Measurements from ENCODE around the gene GP1BA.
A peak's percentile ranks its signal among the peaks of the same experiment; 100 is the strongest.

The GP1BA gene

DNA sequence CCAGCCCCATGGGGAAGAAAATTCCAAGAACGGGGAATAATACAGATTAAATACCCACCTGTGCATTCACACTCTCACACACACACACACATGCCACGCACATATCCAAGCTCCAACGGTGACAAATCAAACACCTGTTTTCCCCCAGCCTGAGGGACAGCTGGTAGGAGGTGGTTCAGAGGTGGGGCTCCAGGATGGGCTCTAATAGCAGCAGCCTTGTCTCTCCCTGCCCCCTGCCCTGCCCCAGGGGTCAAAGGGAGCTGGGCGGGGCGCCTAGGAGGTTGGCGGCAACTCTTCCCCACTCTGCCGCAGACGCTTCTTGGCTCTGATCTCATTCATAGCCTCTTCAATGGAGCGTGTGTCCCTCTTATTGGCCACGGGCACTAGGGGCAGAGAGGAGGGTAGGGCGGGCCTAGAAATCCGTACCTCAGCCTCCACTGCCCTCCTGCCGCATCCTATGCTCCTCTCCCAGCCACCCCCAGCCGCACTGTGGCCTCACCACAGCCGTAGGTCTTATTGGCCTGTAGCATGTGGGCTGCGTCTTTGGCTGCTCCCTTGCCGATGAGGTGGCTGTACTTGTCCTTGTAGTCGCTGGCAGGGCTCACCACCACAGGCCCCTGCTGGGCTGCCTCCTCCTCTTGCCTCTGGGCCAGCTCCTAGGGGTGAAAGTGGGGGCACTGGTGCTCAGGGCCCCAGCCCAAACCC is 27.3 kb downstream of the GP1BA start:
- FAIRE-seq (no peak), DNase-seq (ENCODE audit: insufficient read length) (no peak)

DNA sequence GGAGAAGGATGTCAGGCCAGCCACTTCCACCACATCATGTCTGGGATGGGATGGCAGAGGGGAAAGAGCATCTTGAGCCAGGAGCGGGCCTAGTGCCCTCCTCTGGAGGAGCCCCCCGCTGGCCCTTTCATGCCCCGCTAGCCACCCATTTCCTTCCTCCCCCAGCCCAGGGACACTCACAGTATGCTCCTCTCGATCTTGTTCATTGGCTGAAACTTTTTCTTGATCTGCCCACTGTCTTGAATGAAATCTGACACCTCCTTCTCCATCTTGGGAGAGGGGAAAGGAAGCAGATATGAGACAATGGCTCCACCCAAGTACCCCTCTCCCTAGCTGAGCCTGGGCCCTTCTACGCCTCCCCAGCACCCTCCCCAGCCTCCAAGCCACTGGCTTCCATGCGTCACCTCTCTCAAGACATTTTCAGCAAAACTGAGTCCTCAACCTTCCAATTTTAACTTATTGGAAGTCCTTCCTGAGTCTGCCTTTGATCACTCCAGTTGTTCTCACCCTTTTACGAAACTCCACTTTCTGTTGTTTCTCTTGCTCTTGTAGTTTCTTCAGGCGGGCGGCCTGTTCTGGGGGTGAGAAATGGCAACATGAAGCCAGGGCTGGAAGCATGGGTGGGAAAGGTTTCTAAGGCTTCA is 28.3 kb downstream of the GP1BA start:
- DNase-seq (ENCODE audit: insufficient read length) (no peak), FAIRE-seq (no peak)
- TF ChIP-seq POLR2A (IDR thresholded peaks at IDR 0.05; ENCODE audit: low read depth, low read length) (no peak), TAF1 (IDR thresholded peaks at IDR 0.05; ENCODE audit: borderline replicate concordance, low read depth, low read length) (no peak), POLR2AphosphoS5 (IDR thresholded peaks at IDR 0.05; ENCODE audit: low read depth, low read length) (no peak)

More for the DNA sequence above, 27.3 kb downstream of the GP1BA start:
- no peak for TF ChIP-seq POLR2A (IDR thresholded peaks at IDR 0.05; ENCODE audit: low read depth, low read length)
- no peak for TF ChIP-seq TAF1 (IDR thresholded peaks at IDR 0.05; ENCODE audit: borderline replicate concordance, low read depth, low read length)
- TF ChIP-seq POLR2AphosphoS5 (IDR thresholded peaks at IDR 0.05; ENCODE audit: low read depth, low read length) = no peak

DNA sequence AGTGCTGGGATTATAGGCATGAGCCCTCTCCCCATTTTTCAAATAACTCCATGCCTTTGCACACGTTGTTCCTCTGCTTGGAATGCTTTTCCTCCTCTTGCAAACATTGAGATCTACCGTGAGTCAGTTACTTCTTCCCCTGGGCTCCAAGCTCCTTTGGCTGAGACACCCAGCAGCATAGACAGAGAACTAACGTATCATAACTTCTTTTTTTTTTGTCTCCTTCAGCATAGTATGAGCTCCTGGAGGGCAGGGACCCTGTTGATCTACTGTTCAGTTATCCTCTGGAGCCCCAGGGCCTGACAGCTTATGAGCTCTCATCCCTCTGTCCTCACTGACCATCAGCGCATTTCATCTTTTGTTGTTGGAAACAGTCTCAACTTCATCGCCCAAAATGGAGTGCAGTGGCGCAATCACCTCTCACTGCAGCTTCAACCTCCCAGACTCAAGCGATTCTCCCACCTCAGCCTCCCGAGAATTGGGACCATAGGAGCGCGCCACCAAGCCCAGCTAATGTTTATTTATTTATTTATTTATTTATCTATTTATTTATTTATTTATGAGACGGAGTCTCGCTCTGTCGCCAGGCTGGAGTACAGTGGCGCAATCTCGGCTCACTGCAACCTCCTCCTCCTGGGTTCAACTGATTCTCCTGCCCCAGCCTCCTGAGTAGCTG is 33.4 kb downstream of the GP1BA start:
- TF ChIP-seq POLR2A (IDR thresholded peaks at IDR 0.05; ENCODE audit: low read depth, low read length) (no peak), TAF1 (IDR thresholded peaks at IDR 0.05; ENCODE audit: borderline replicate concordance, low read depth, low read length) (no peak), POLR2AphosphoS5 (IDR thresholded peaks at IDR 0.05; ENCODE audit: low read depth, low read length) (no peak)
- DNase-seq (ENCODE audit: insufficient read length) (no peak), FAIRE-seq (no peak)

DNA sequence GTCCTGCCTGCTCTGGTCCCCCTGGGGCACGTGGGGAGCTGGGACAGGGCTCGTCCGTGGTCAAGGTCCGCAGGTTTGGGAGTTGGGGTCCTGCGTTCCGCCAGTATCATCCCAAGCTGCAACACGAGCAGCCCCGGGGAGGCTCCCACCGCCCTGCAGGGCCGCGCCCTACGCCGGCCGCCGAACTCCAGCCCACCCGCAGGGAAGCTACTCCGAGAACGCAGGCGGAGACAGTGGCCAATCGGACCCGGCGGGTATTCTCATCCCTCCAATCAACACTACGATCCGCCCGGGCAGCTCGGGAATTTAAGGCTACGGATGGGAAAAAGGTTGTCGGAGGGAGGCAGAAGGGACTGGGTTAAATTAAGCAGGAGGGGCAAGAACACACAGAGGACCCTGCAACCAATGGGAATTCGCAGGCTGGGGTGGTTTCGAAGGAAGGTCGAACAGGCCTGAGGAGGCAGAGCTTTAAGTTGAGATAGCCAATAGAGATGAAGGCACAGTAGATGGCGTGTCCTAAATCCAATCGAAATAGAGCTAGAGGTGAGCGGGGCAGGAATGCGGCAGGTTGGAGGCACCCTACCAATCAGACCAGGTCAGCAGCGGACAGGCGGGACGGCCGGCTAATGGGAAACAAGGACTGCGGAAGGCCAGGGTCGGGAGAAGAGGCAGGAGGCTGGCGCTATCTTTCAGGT is 34.9 kb downstream of the GP1BA start:
- no peak for FAIRE-seq
- no peak; the same call in 1 of the 2 replicates for TF ChIP-seq POLR2AphosphoS5 (IDR thresholded peaks at IDR 0.05; ENCODE audit: low read depth, low read length)
- TF ChIP-seq POLR2A (IDR thresholded peaks at IDR 0.05; ENCODE audit: low read depth, low read length) = no peak
- TF ChIP-seq TAF1 (IDR thresholded peaks at IDR 0.05; ENCODE audit: borderline replicate concordance, low read depth, low read length) = no peak
- peak; percentile 97 for DNase-seq (ENCODE audit: insufficient read length)

DNA sequence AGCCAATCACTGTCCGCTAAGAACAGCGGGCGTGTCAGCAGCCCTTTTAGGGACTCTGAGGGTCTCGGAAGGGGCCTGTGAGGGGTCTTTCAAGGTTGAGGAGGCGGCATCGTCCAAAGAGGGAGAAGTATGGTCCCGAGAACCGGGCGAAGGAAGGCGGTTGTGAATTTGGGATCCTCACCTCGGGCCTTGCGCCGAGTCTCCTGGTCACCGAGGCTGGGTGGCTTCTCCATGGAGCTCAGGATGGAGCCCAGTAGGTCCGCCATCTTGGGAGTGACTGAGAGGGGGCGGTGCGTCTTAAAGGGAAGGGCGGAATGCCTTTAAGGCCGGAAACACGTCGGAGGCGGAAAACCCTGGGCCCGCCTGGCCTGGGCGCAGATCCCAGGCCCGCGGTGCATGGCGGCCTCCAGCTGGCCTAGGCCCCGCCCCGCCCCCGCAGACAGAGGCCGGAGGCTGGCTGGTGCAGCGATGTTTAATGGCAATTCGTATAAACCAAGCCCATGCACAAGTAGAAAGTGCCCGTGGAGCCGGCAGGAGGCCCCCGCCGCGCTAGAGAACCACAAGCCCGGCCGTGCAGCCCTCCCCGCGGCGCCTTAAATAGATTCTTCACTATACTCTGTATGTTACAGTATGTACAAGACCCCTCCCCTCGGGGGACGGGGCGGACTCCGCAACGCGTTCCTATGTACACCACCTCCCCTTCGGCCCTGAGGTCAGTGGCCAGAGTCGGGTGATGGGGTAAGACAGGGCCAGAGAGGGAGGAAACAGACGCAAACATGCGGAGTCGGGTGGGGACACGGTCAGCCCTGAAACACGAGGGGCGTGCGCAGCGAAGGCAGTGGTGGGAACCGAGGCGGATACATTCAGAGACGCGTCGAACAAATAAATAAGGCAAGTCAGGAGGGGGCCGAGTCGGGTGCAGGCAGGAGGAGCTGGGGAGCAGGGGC is 35.7 kb downstream of the GP1BA start, which contains the start of gene SPAG7:
Gene SPAG7, minus strand, starts transcription at position 279 of the 947 bp plus-strand sequence. Its CDS starts 13 bp downstream, at position 266.
- FAIRE-seq (peak; percentile 99), DNase-seq (ENCODE audit: insufficient read length) (peak; percentile 97)
- peak; percentile 82 for TF ChIP-seq POLR2A (IDR thresholded peaks at IDR 0.05; ENCODE audit: low read depth, low read length)
- no peak for TF ChIP-seq POLR2AphosphoS5 (IDR thresholded peaks at IDR 0.05; ENCODE audit: low read depth, low read length)
- peak; percentile 92 for TF ChIP-seq TAF1 (IDR thresholded peaks at IDR 0.05; ENCODE audit: borderline replicate concordance, low read depth, low read length)

DNA sequence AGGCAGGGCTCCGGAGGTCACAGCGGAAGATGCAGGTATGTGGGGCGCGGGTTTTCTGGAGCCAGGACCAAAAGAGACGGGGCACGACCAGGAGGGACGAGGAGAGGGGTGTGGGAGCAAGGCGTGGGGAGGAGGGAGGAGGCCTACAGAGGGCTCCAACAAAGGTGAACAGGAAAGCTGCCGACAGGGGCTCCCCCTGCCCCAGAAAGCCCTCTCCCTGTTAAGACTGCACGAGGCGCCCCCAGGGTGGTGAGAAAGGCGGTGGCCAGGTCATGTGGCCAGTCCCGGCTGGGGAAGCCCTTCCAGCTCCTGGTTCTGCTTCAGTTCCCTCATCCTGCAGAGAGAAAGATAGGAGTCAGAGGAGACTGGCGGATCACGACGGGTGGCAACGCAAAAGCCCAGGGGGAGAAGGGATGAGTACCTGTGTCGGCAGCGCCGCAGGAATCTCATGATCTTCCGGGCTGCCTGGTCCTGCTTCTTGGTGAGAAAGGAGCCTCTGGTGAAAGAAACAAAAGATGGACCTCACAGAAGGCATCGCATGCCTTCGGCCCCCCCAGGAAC is 36.5 kb downstream of the GP1BA start:
- no peak for FAIRE-seq
- TF ChIP-seq POLR2AphosphoS5 (IDR thresholded peaks at IDR 0.05; ENCODE audit: low read depth, low read length) = no peak
- TF ChIP-seq TAF1 (IDR thresholded peaks at IDR 0.05; ENCODE audit: borderline replicate concordance, low read depth, low read length) = no peak
- no peak for TF ChIP-seq POLR2A (IDR thresholded peaks at IDR 0.05; ENCODE audit: low read depth, low read length)
- no peak for DNase-seq (ENCODE audit: insufficient read length)

DNA sequence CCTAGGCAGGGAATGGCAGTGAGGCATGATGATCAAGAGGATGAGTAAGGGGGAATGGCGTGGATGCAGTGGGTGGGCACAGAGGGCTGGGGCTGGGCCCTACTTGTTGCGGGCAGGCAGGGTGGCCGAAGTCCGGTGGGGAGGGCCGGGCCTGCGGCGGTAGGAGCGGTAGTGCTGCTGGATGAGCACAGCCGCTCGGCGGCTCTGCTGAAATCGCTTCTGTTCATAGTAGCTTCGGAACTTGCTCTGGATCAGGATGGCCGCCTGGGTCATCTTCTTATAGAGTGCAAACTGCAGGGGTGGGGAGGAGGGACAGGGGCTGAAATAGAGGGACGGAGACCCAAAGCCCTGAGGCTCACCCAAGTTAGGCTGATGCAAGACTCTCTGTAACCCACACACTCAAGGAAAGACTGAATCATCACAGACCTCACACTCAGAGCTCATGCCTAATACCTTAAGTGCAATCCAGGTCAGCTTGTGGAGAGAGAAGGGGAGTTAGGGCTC is 37.0 kb downstream of the GP1BA start:
- FAIRE-seq = no peak
- no peak for DNase-seq (ENCODE audit: insufficient read length)
- TF ChIP-seq TAF1 (IDR thresholded peaks at IDR 0.05; ENCODE audit: borderline replicate concordance, low read depth, low read length) (no peak), POLR2AphosphoS5 (IDR thresholded peaks at IDR 0.05; ENCODE audit: low read depth, low read length) (no peak), POLR2A (IDR thresholded peaks at IDR 0.05; ENCODE audit: low read depth, low read length) (no peak)

DNA sequence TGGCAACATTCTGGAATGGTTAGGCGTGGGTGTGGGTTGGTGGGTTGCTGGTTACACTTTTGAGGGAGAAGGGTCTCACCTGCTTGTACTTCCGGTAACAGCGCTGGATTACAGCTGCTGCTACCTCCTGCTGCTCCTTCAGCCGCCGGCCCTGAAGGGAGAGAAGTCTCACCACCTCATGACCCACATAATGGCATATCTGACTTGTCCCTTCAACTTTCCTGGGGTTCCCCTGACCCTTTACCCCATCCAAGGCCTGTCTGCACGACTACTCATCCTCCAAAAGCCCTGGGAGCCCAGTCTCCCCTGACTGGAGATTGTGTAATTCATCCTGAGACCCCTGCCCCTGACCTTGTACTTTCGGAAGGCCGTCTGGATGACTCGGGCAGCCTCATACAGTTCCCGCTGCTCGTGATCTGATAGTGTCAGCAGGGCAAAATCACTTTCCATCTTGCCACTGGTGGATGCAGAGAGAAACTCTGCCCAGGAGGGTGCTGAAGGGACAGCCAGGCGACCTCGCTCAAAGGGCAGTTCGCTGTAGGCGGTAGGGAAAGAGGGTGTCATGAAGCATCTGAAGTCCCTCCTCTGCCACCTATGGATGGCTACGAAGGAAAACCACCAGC is 37.6 kb downstream of the GP1BA start:
- no peak for DNase-seq (ENCODE audit: insufficient read length)
- no peak for TF ChIP-seq POLR2A (IDR thresholded peaks at IDR 0.05; ENCODE audit: low read depth, low read length)
- FAIRE-seq = no peak

DNA sequence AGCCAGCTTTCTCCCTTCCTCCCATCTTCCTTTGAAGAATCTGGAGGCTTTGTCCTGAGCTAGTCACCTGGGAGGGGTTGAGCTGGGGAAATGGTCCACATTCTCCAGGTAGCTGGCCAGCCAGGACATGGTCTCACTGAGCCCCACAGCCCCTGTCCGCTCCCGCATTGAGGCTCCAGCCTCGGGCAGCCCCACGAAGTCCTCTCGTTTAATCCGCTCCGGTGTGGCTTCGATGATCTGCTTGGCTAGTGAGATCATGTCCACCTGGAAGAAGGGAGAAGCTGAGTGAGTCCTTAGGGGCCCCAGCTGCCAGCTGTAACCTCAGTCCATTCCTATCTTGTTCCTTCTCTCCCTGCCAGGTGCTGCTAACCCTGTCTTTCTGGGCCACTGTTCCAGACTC is 38.2 kb downstream of the GP1BA start:
- TF ChIP-seq TAF1 (IDR thresholded peaks at IDR 0.05; ENCODE audit: borderline replicate concordance, low read depth, low read length) (no peak), POLR2AphosphoS5 (IDR thresholded peaks at IDR 0.05; ENCODE audit: low read depth, low read length) (no peak), POLR2A (IDR thresholded peaks at IDR 0.05; ENCODE audit: low read depth, low read length) (no peak)
- no peak for FAIRE-seq
- no peak for DNase-seq (ENCODE audit: insufficient read length)

DNA sequence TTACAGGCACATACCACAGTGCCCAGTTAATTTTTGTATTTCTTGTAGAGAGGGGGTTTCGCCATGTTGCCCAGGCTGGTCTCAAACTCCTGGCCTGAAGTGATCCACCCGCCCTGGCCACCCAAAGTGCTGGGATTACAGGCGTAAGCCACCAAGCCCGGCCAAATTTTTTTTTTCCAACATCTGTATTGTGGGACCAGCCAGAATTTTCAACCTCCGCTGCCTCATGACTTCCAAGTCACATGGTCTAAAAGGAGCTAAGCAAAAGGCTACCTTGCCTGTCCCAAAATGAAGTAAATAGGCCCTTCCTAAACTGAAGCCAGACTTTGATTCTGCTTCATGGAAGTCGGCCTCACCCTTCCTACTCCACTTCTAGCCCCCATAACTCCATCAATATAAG is 39.7 kb downstream of the GP1BA start:
- DNase-seq (ENCODE audit: insufficient read length) (no peak), FAIRE-seq (no peak)
- TF ChIP-seq POLR2A (IDR thresholded peaks at IDR 0.05; ENCODE audit: low read depth, low read length) = no peak

Measured in GM12892 (cell line).